A549 (cell line): Measurements from ENCODE around the gene FOXK1. TPM values are rescaled to one million over a fixed set of nuclear protein-coding genes. Genes with fewer than 3 reads are reported as not detected.

Source experiments
- ATAC-seq, 2 experiments: fragments of 200-7000 bp in 1 of 2; fragments of >200 bp in 1 of 2; cut with Nextera tagmentation in 1 of 2; cut with Tn5 transposase in 1 of 2; 3 replicates each; pipeline versions ENCODE4 v1.8.0 to v1.9.1; 2018 to 2020; ENCODE audit warnings: mild to moderate bottlenecking in 1 of 2, moderate library complexity in 1 of 2
- CTCF ChIA-PET: fragments of 300-600 bp; sonication (Branson Sonifier 250); formaldehyde crosslinking; extraction: SDS; loops from one replicate; lab custom pipeline; 2021; ENCODE audit warnings: antibody characterized with exemption, inconsistent platforms; lab: Yijun Ruan, JAX
- POLR2A ChIA-PET: fragments of 350-600 bp; formaldehyde crosslinking; extraction: SDS; loops from one replicate; lab custom pipeline; 2021; ENCODE audit warnings: antibody characterized with exemption, inconsistent platforms; lab: Yijun Ruan, JAX
- DNase-seq, 2 experiments: peaks; one replicate each; pipeline versions ENCODE4 v3.0.0 to v3.0.0-alpha.2; 2011 to 2016; ENCODE audit warnings: low read depth in 1 of 2, low spot score in 1 of 2
- FAIRE-seq: peaks from 2 replicates; lab custom pipeline; 2011; peaks lifted over from hg19 to GRCh38; lab: Jason Lieb, UNC
- H3K27ac ChIP-seq, 2 experiments: fragments of >200 bp; sonication (Bioruptor Twin); formaldehyde crosslinking; 3 replicates each; pipeline ENCODE4 v1.5.1; 2016 to 2017
- H3K4me1 ChIP-seq: fragments of >200 bp; sonication (Bioruptor Twin); formaldehyde crosslinking; 3 replicates; pipeline ENCODE4 v1.6.1; 2016
- H3K4me2 ChIP-seq: fragments of >200 bp; sonication (Bioruptor Twin); formaldehyde crosslinking; 3 replicates; pipeline ENCODE4 v1.6.1; 2016
- H3K4me3 ChIP-seq: fragments of >200 bp; sonication (Bioruptor Twin); formaldehyde crosslinking; 3 replicates; pipeline ENCODE4 v1.5.1; 2016
- H3K9me3 ChIP-seq: fragments of >200 bp; sonication (Bioruptor Twin); formaldehyde crosslinking; 3 replicates; pipeline ENCODE4 v1.6.1; 2016
- CBX2 ChIP-seq: fragments of 200-600 bp; sonication (generic); IDR thresholded peaks from 2 replicates; pipeline ENCODE4 v1.6.1; 2016; ENCODE audit warnings: low read depth, mild to moderate bottlenecking, borderline replicate concordance
- CBX8 ChIP-seq: fragments of 200-600 bp; sonication (generic); IDR thresholded peaks from 2 replicates; pipeline ENCODE4 v1.6.1; 2016
- CEBPB ChIP-seq, 2 experiments: fragments of >200 bp in 1 of 2; sonication (Bioruptor Twin) in 1 of 2; formaldehyde crosslinking in 1 of 2; IDR thresholded peaks; 2 replicates each; pipeline ENCODE4 v1.6.1; 2012 to 2016
- CHD2 ChIP-seq: fragments of 150-350 bp; IDR thresholded peaks from 2 replicates; pipeline ENCODE4 v1.6.1; 2014; ENCODE audit warnings: low read length; ENCODE audit not compliant: partially characterized antibody
- EHF ChIP-seq: fragments of 250-450 bp; sonication (Bioruptor Pico); IDR thresholded peaks from 2 replicates; pipeline ENCODE4 v1.5.0; 2020; ENCODE audit warnings: mild to moderate bottlenecking
- EHMT2 ChIP-seq: fragments of 200-600 bp; sonication (generic); IDR thresholded peaks from 2 replicates; pipeline ENCODE4 v1.6.1; 2016; ENCODE audit warnings: antibody characterized with exemption, low read depth, mild to moderate bottlenecking, moderate library complexity
- FOSL2 ChIP-seq, 2 experiments: fragments of 450-650 bp in 1 of 2; fragments of >200 bp in 1 of 2; sonication (Bioruptor Twin) in 1 of 2; formaldehyde crosslinking; IDR thresholded peaks; 2 replicates each; pipeline versions ENCODE4 v1.5.0 to v1.6.1; 2016 to 2020; ENCODE audit warnings: mild to moderate bottlenecking in 1 of 2, moderate library complexity in 1 of 2
- JUNB ChIP-seq: fragments of >200 bp; sonication (Bioruptor Twin); formaldehyde crosslinking; IDR thresholded peaks from 2 replicates; pipeline ENCODE4 v1.6.1; 2016
- KDM1A ChIP-seq: fragments of 200-600 bp; sonication (generic); IDR thresholded peaks from 2 replicates; pipeline ENCODE4 v1.6.1; 2016; ENCODE audit warnings: low read depth, mild to moderate bottlenecking
- MAZ ChIP-seq: fragments of 150-350 bp; IDR thresholded peaks from 2 replicates; pipeline ENCODE4 v1.6.1; 2014; ENCODE audit warnings: antibody characterized with exemption, low read depth, low read length, borderline replicate concordance
- NPAS2 ChIP-seq: fragments of 250-450 bp; sonication (Bioruptor Pico); IDR thresholded peaks from 2 replicates; pipeline ENCODE4 v1.8.0; 2022; ENCODE audit warnings: mild to moderate bottlenecking, moderate library complexity, borderline replicate concordance
- NR3C1 ChIP-seq: fragments of >200 bp; sonication (Bioruptor Twin); formaldehyde crosslinking; IDR thresholded peaks from 3 replicates; pipeline ENCODE4 v1.6.1; 2017
- RARB ChIP-seq: fragments of 250-450 bp; sonication (Bioruptor Pico); IDR thresholded peaks from 2 replicates; pipeline ENCODE4 v1.8.0; 2021; ENCODE audit warnings: mild to moderate bottlenecking, moderate library complexity
- RFX5 ChIP-seq: fragments of 450-650 bp; IDR thresholded peaks from 2 replicates; pipeline ENCODE4 v1.7.1; 2014; ENCODE audit warnings: antibody characterized with exemption, mild to moderate bottlenecking, moderate library complexity
- RNF2 ChIP-seq: fragments of 200-600 bp; sonication (generic); IDR thresholded peaks from 2 replicates; pipeline ENCODE4 v1.6.1; 2016; ENCODE audit warnings: low read depth, mild to moderate bottlenecking, antibody characterized with exemption, moderate library complexity, borderline replicate concordance
- SMC3 ChIP-seq: fragments of >200 bp; sonication (Bioruptor Twin); formaldehyde crosslinking; IDR thresholded peaks from 3 replicates; pipeline ENCODE4 v1.6.1; 2018; ENCODE audit warnings: inconsistent platforms
- TP53 ChIP-seq: fragments of 250-450 bp; sonication (Bioruptor Pico); IDR thresholded peaks from 2 replicates; pipeline ENCODE4 v1.5.0; 2021; ENCODE audit warnings: mild to moderate bottlenecking, moderate library complexity
- ZC3H11A ChIP-seq: fragments of 450-650 bp; IDR thresholded peaks from 2 replicates; pipeline ENCODE4 v1.6.1; 2014; ENCODE audit warnings: antibody characterized with exemption, mild to moderate bottlenecking
- ZFP36 ChIP-seq: fragments of 450-650 bp; IDR thresholded peaks from 2 replicates; pipeline ENCODE4 v1.6.1; 2014; ENCODE audit warnings: borderline replicate concordance; ENCODE audit not compliant: partially characterized antibody
- WGBS: methylation state at CpG from one replicate; pipeline ENCODE4 v1.1.6; 2017; ENCODE audit errors: missing lambda C conversion rate; 5-methylcytosine and 5-hydroxymethylcytosine counted together
- polyA plus RNA-seq, 4 experiments: library from polyadenylated mRNA; depleted of rRNA in 3 of 4; stranded (reverse); fragments of >200 nt; fragmentation: RNase III in 1 of 4; extraction: RNeasy Plus Mini Kit Qiagen cat#74134 plus additional on column Dnase treatment in 1 of 4; gene quantifications; 2 replicates in 3 of 4; 3 replicates in 1 of 4; pipeline ENCODE4 v1.2.3, GENCODE V29; 2011 to 2017
- TF ChIP-seq, protein P1 (sequence below): fragments of 250-450 bp; sonication (Bioruptor Pico); IDR thresholded peaks from 2 replicates; pipeline ENCODE4 v1.5.0; 2020; ENCODE audit warnings: low read depth, mild to moderate bottlenecking, moderate library complexity
- TF ChIP-seq, protein P2 (sequence below): IDR thresholded peaks from 2 replicates; pipeline ENCODE4 v1.6.1; 2012
- TF ChIP-seq, protein P3 (sequence below): IDR thresholded peaks from 2 replicates; pipeline ENCODE4 v1.6.1; 2012
- TF ChIP-seq, protein P4 (sequence below): fragments of 250-450 bp; sonication (Bioruptor Pico); IDR thresholded peaks from 2 replicates; pipeline ENCODE4 v1.5.0; 2021; ENCODE audit warnings: mild to moderate bottlenecking, moderate library complexity, borderline replicate concordance
- TF ChIP-seq, protein P5 (sequence below): fragments of 200-600 bp; sonication (generic); IDR thresholded peaks from 2 replicates; pipeline ENCODE4 v1.6.1; 2016; ENCODE audit warnings: antibody characterized with exemption, mild to moderate bottlenecking, moderate library complexity

FOXK1 gene
- polyA plus RNA-seq, 2 of the 4 experiments (the other 2 are of a cell fraction): 6.8 to 10.9 TPM

DNA sequence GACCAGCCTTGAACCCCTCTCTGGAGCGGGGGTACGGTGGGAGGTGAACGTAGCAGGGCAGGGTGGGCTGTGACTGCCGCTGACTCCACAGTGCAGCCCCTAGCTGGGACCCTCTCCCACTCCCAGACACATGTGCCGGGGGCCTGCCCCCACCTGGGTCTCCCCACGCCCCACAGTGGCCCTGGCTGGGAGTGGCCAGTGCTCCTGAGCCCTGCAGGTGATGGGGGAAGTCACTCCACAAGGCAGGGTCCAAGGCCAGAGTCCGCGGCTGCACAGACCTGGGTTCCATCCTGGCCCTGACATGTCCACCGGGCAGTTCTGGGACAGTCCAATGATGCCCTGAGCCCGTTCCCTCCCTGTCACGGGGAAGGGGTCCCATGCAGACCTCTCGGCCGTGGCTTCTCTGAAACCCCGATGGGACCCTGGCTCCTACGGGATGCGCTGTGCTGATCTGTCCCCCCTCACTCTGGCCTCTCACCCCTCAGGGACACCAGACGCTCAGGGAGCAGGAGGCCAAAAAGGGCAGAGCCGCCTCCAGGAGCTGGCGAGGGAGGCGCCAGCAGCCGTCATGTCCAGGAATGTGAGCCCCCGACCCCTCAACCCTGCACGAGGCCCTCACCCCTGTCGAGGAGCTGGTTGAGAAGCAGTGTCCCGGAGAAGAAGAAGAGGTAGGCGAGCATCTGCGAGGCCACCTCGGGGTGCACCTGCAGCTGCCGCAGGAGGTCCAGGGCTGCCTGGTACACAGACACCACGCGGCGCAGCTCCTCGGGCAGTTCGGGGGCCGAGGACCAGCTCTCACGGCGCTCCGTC is 133.7 kb downstream of the FOXK1 start (continued):
- TF ChIP-seq, protein P1, sequence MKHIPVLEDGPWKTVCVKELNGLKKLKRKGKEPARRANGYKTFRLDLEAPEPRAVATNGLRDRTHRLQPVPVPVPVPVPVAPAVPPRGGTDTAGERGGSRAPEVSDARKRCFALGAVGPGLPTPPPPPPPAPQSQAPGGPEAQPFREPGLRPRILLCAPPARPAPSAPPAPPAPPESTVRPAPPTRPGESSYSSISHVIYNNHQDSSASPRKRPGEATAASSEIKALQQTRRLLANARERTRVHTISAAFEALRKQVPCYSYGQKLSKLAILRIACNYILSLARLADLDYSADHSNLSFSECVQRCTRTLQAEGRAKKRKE: no peak
- TF ChIP-seq, protein P2, sequence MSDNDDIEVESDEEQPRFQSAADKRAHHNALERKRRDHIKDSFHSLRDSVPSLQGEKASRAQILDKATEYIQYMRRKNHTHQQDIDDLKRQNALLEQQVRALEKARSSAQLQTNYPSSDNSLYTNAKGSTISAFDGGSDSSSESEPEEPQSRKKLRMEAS: no peak
- TF ChIP-seq FOSL2 (IDR thresholded peaks at IDR 0.05): no peak
- TF ChIP-seq FOSL2 (CRISPR knock-in tag; IDR thresholded peaks at IDR 0.05): no peak
- no peak for TF ChIP-seq NPAS2
- TF ChIP-seq, protein P3, sequence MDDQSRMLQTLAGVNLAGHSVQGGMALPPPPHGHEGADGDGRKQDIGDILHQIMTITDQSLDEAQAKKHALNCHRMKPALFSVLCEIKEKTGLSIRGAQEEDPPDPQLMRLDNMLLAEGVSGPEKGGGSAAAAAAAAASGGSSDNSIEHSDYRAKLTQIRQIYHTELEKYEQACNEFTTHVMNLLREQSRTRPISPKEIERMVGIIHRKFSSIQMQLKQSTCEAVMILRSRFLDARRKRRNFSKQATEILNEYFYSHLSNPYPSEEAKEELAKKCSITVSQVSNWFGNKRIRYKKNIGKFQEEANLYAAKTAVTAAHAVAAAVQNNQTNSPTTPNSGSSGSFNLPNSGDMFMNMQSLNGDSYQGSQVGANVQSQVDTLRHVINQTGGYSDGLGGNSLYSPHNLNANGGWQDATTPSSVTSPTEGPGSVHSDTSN: no peak
- no peak for TF ChIP-seq ZC3H11A
- TF ChIP-seq NR3C1: no peak
- TF ChIP-seq CHD2: no peak
- TF ChIP-seq RFX5: no peak

DNA sequence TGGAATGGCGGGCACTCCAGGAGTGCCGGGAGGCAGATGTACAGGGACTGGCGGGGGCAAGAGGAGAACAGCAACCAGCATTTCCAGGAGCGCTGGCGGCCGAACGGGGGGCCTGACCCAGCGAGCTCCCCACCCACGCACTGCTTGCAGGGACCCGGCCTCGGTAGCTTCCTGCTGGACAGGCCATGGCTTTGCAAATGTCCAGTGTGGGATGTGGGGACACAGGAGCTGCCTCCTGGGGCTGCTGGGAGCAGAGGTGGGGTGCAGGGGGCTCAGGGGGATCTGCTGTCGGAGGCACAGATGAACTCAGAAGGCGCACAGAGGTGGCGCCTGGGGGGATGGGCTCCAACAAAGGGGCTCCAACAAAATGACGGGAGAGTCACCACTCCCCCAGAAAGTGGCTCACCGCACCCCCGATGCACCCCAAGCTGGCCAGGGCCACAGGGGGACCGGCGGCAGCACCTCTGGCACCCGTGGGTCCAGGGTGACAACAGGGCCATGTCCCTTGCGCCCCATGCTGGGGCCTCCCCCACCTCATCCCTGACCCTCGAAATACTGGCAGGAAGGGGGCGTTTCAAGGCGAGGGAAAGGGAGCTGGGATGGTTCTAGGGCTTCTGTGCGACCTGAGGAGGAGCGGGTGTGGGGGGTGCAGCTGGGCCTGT is 134.5 kb downstream of the FOXK1 start:
- CTCF ChIA-PET: interaction anchor here (0.9 to 1.8 kb wide), 5 partner anchors 8 to 358 kb away, joined by 3 to 7 read pairs (median 5); partner anchors contain the start of gene RADIL
- no peak for FAIRE-seq
- 73% methylated on average over 11 of the region's 26 CpGs for WGBS
- Histone ChIP-seq H3K4me1 (no peaks in the 10 kb centered on the region), H3K27ac (no peak overlapping the region), H3K9me3 (no peaks in the 10 kb centered on the region), H3K4me2 (no peak overlapping the region), H3K4me3 (no peak overlapping the region)
- DNase-seq: no peak
- ATAC-seq: no peak
- POLR2A ChIA-PET: no interaction called here
- TF ChIP-seq CBX8 (no peak), ZFP36 (no peak), KDM1A (no peak), FOSL2 (IDR thresholded peaks at IDR 0.05) (no peak), FOSL2 (CRISPR knock-in tag; IDR thresholded peaks at IDR 0.05) (no peak), RNF2 (no peak), TP53 (CRISPR knock-in tag) (no peak), NR3C1 (no peak), ZC3H11A (no peak), RARB (CRISPR knock-in tag) (no peak), EHMT2 (no peak), SMC3 (no peak), CBX2 (no peak), EHF (CRISPR knock-in tag) (no peak), JUNB (no peak), MAZ (no peak), CEBPB (IDR thresholded peaks at IDR 0.05) (no peak)
- TF ChIP-seq, protein P4, sequence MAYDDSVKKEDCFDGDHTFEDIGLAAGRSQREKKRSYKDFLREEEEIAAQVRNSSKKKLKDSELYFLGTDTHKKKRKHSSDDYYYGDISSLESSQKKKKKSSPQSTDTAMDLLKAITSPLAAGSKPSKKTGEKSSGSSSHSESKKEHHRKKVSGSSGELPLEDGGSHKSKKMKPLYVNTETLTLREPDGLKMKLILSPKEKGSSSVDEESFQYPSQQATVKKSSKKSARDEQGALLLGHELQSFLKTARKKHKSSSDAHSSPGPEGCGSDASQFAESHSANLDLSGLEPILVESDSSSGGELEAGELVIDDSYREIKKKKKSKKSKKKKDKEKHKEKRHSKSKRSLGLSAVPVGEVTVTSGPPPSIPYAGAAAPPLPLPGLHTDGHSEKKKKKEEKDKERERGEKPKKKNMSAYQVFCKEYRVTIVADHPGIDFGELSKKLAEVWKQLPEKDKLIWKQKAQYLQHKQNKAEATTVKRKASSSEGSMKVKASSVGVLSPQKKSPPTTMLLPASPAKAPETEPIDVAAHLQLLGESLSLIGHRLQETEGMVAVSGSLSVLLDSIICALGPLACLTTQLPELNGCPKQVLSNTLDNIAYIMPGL (CRISPR knock-in tag): no peak
- TF ChIP-seq, protein P5, sequence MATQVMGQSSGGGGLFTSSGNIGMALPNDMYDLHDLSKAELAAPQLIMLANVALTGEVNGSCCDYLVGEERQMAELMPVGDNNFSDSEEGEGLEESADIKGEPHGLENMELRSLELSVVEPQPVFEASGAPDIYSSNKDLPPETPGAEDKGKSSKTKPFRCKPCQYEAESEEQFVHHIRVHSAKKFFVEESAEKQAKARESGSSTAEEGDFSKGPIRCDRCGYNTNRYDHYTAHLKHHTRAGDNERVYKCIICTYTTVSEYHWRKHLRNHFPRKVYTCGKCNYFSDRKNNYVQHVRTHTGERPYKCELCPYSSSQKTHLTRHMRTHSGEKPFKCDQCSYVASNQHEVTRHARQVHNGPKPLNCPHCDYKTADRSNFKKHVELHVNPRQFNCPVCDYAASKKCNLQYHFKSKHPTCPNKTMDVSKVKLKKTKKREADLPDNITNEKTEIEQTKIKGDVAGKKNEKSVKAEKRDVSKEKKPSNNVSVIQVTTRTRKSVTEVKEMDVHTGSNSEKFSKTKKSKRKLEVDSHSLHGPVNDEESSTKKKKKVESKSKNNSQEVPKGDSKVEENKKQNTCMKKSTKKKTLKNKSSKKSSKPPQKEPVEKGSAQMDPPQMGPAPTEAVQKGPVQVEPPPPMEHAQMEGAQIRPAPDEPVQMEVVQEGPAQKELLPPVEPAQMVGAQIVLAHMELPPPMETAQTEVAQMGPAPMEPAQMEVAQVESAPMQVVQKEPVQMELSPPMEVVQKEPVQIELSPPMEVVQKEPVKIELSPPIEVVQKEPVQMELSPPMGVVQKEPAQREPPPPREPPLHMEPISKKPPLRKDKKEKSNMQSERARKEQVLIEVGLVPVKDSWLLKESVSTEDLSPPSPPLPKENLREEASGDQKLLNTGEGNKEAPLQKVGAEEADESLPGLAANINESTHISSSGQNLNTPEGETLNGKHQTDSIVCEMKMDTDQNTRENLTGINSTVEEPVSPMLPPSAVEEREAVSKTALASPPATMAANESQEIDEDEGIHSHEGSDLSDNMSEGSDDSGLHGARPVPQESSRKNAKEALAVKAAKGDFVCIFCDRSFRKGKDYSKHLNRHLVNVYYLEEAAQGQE: no peak
